GM19023 (cell line): Measurements from ENCODE around the gene PCMT1.
"Not testable (repeated sequence)": the region's sequence is repeated elsewhere in the genome, so short reads cannot be mapped to it uniquely, and the experiment has no call there.

Experiments used
- ATAC-seq: cut with Tn5 transposase; IDR thresholded peaks from one replicate; pipeline ENCODE4 v1.9.1; 2021; ENCODE audit warnings: mild to moderate bottlenecking, moderate library complexity; ENCODE audit not compliant: unreplicated experiment

The PCMT1 gene

GRCh38 chr6:149749594-149750135 lies at the start of gene PCMT1:
Gene PCMT1, plus strand, starts transcription at chr6:149749741. Its CDS starts 161 bp downstream, at chr6:149749902.
- peak; percentile 90 for ATAC-seq

DNA sequence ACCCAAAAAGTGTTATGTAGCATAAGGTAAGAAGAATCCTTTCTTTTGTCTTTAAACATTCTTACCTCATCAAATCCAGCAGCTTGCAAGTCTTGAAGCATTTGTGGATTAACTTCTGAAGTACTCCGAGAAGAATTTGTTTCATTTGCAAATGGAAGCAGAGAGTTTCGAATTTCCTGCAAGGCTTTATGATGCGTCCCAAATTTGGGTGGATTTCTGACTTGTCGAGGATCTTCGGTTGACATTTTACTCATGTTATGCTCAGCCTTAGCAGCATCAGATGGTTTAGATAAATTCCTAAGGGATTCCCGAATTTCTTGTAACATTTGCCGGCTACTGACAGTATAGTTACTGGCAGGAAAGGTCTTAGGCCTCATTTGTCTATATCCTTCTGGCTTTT lies 47.8 kb upstream of the PCMT1 start:
- no peak for ATAC-seq

DNA sequence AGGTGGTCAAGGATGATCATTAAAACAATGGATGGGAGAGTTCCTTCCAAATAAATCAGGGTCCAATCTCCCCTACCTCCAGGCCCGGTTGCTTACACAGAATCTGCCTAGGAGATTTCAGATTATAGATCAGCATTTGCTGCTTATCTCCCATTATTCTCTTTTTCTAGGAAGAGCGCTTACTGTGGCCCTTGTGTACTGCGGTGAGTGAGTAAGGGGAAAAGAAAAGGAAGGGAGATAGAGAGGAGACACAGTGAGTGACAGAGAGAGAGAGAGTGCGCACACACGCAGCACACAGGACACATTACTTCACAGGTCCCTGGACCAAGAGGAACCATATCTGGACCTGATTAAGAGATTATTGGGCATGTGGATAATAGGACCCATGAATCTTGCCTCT lies 37.8 kb upstream of the PCMT1 start:
- no peak for ATAC-seq

DNA sequence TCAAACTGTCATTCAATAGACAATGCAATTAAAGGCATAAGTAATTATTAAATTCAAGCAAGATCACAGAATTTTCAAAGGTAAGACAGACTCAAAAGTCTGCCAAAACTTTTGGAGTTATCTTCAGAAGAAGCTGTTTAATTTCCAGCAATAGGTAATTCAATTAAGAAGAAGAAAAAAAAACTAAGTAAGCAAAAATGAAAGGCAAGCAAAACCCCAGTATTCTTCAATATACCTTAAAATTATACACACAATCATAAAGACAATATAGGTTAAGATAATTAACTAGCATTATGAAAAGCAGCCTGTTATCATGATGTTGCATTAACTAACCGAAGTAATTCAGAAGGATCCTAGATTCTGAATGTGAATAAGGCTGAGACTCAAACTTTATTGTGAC lies 35.1 kb upstream of the PCMT1 start:
- ATAC-seq = no peak

DNA sequence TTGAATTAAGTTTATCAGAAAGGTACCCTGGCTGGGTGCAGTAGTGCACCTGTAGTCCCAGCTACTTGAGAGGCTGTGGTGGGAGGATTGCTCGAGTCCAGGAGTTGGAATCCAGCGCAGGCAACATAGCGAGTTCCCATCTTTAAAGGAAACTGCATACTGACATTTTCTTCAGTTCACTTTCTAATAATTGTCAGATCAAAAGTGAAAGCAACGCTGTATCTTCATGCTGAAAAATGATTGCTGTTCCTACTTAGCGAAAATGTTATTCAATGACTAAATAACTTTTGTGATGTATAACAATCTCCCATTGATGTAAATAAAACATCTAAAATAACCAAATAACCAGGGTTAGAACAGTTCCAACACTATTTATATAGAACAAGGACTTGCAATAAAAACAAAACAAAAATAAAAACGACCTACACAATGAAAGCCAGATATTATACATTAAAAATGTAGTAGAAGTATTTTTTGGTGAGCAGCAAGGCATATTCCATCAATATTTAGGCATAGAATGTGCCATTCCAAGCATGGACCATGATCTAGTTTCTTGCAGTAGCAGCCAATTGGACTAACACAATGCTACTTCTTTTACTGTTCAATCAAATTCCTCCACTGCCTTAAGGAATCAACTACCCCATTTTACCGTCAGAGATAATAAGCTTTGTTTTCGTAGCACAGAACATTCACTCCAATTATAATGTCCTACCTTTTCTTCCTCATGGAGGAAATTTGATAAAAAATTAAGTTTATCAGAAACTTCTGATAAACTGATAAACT lies 33.2 kb upstream of the PCMT1 start:
- ATAC-seq = no peak

- no peak for ATAC-seq
Observed at GRCh38 chr6:149717255-149717587, 32.3 kb upstream of the PCMT1 start.

DNA sequence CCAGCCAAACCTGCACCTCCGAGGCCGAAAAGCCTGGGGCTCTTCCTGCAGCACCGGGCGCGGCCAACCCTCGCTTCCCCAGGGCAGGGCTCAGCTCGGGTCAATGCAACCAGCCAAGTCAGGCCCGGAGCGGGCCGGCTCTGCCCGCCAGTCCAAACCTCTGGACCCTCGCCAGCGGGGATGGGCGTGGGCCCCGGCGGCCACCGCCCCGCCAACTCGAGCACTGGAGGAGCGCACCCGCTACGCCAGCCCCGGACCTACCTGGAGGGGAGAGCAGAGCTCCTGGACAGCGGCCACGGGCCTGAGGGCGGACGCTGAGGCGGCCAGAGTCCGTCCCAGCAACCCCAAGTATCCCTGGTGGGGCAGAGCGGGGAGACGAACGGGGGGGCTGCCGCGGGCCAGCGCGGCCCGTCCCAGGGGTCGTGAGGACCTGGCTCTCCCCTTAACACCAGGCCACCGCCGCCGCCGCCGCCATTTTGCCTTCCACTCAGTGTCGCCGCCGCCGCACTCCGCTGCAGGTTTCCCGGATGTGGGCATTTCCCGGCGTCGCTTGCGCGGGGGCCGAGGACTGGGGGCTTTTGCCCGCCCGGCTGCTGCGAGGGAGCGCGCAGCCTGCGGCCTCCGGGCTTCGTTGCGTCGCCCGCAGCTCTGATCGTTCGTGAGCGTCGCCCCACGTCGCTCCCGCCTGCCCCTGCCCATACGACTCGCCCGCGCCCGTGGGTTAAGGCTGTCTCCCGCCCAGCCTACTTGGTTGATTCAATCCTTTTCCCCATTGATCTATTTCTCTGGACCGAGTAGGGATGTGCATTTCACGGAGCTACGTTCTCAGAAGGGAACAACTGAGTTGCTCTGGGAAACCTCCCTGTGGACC lies 31.7 kb upstream of the PCMT1 start, which contains the start of gene LATS1:
Gene LATS1 (minus strand): TSS at position 514 of the 871 bp plus-strand sequence. CDS start 15,975 bp downstream, outside the sequence.
- peak; percentile 90 for ATAC-seq

- no peak for ATAC-seq
Observed at GRCh38 chr6:149719531-149719930, 30.0 kb upstream of the PCMT1 start.

GRCh38 chr6:149723262-149723661 lies 26.3 kb upstream of the PCMT1 start:
- ATAC-seq = no peak

GRCh38 chr6:149723771-149724417 lies 25.6 kb upstream of the PCMT1 start:
- ATAC-seq = peak; percentile 52

DNA sequence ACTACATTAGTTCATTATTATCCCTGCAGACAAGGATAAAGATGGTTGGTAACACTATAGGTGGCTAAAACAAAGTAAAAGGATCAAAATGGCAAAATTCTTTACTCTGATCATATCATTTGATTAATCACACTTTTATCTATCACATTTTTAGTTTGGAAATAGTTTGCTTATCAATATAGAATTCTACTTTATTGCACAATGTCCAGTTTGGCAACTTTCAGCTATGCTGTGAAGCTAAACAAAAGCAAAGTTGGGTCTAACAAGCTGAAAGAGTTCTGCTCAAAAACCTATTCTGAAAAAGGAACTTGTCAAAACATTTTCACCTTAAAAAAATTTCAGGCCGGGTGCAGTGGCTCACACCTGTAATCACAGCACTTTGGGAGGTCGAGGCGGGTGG lies 23.8 kb upstream of the PCMT1 start:
- ATAC-seq = no peak

DNA sequence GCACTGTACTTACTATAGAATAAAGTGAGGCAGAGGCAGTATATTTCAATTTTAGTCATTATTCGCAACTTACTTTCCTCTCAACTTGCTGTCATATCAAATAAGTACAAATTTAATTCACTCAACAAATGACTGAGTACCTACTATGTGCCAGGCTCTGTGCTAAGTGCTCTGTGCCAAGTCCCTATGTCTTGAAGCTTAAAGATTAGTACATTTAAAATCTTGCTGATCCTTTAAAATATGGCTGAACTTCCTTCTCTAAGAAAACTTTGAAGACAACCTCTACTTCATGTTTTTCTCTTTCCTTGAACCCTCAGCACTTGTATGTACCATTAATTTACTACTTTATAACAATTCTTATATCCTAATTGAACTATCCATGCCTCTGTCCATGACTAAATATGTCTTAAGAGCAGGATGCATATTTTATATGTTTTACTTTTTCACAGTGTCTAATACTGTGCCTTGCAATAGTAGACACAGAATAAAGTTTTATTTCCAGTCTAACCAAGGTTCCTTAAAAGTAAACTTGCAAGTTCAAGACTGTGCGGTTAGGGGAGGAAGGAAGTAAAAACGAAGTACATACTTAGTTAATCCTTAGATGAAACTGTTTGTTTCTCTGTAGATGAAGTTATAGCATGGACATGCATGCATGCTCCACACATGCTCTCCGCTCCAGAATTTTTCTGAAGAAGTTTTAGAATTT lies 21.6 kb upstream of the PCMT1 start:
- ATAC-seq = no peak

- ATAC-seq = no peak
Observed at GRCh38 chr6:149728499-149729234, 20.9 kb upstream of the PCMT1 start.

- ATAC-seq = no peak
Observed at GRCh38 chr6:149729824-149730223, 19.7 kb upstream of the PCMT1 start.

DNA sequence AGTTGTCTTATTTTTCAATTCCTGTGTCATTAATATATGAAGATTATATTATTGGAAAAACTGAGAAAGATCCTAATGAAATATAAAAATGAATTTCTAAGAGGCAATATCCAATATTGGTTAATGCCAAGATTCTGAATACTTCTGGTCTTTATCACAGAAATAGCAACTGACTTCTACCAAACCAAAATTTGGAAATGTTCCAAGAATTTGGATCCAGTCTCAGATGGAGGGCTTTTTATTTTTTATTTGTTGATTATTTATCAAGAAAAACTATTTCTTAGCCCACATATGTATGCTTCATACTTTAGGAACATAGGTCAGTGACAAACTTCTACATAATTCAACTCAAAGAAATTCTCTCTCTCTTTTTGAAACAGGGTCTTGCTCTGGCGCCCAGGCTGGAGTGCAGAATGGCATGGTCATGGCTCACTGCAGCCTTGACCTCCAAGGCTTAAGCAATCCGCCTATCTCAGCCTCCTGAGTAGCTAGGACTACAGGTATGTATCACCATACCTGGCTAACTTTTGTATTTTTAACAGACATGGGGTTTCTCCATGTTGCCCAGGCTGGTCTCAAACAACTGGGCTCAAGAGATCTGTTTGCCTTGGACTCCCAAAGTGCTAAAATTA lies 16.3 kb upstream of the PCMT1 start:
- ATAC-seq = no peak

DNA sequence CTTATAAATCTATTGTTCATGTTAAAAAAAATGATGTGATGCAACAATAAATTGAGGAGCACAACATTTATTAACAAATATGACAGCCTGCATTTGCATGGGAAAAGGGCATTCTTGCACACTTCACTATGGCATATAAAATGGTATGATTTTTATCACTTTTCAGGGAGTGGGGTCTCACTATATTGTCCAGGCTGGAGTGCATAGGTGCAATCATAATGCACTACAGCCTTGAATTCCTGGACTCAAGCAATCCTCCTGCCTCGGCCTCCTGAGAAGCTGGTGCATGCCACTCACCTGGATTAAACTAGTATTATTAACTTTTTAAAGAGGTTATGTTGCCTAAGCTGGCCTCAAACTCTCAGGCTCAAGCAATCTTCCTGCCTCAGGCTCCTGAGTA lies 14.6 kb upstream of the PCMT1 start:
- ATAC-seq = no peak

DNA sequence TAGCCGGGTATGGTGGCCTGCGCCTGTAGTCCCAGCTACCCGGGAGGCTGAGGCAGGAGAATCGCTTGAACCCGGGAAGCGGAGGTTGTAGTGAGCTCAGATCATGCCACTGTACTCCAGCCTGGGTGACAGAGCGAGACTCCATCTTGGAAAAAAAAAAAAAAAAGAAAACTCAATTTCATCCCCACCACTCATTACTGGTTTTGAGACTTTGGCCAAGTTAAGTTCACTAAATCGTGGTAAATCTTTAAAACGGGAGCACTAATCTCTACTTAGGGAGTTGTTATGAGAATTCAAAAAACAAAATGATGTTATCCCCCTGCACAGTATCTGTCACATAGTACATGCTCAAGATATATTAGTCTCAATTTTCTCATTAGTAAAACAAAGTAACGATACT lies 4.3 kb upstream of the PCMT1 start:
- ATAC-seq = not testable (repeated sequence)

GRCh38 chr6:149746147-149746946 lies 3.2 kb upstream of the PCMT1 start, which contains the start of gene NUP43:
Gene NUP43, minus strand, starts transcription at chr6:149746529. Its CDS starts 34 bp downstream, at chr6:149746495.
- peak; percentile 49 for ATAC-seq
